Measurements from ENCODE around the gene RAB38.
A peak's percentile ranks its signal among the peaks of the same experiment; 100 is the strongest.

The RAB38 gene

DNA sequence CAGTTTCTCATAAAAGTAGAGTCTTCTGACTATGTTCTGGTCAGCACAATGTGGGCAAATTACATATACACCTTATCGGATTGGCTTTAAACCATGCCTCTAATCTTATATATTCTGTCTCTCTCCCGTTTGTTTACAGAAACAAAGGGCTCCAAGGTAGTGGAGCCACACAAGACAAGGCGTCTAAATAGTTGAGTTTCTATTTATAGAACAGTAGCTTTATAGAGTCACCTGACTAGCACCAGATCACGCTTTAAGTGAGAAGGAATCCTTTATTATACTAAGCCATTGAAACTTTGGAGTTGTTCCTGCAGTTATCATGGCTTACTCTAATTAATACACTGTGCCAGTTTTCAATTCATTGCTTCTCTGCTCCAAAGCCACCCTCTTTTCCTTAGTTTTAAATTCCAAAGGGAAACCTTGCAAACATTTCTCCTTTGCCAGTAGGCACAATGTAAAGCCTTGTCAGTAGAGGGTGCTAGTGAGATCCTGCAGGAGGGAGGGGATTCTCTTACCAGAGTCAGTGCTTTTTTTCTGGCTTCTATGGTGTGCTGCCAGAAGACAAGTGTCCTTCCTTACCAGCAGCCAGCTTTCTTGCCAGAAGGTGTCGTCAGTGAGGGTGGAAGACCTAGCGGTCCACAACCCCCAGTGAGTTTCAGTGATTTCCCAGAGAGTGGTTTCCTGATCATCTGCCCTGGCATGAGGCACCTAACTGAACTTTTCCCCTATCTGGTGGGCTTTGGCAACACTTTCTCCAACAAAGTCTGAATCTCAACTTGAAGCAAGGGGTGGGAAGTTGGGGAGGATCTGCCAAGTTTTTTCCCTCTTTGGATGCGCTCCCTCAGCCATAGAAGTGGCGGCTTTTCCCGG lies 71.7 kb downstream of the RAB38 start:
- no peak overlapping the region for H3K4me3 ChIP-seq (ENCODE audit: low read depth, low read length)
- in situ Hi-C loops (cut with HindIII; ENCODE audit: low sequenced_read_pairs): no loop called here
- peak; percentile 1 for DNase-seq (ENCODE audit: low read depth)
- TF ChIP-seq, protein P1, sequence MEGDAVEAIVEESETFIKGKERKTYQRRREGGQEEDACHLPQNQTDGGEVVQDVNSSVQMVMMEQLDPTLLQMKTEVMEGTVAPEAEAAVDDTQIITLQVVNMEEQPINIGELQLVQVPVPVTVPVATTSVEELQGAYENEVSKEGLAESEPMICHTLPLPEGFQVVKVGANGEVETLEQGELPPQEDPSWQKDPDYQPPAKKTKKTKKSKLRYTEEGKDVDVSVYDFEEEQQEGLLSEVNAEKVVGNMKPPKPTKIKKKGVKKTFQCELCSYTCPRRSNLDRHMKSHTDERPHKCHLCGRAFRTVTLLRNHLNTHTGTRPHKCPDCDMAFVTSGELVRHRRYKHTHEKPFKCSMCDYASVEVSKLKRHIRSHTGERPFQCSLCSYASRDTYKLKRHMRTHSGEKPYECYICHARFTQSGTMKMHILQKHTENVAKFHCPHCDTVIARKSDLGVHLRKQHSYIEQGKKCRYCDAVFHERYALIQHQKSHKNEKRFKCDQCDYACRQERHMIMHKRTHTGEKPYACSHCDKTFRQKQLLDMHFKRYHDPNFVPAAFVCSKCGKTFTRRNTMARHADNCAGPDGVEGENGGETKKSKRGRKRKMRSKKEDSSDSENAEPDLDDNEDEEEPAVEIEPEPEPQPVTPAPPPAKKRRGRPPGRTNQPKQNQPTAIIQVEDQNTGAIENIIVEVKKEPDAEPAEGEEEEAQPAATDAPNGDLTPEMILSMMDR (IDR thresholded peaks at IDR 0.05; ENCODE audit: low read depth, low read length, missing control alignments): peak; percentile 52

DNA sequence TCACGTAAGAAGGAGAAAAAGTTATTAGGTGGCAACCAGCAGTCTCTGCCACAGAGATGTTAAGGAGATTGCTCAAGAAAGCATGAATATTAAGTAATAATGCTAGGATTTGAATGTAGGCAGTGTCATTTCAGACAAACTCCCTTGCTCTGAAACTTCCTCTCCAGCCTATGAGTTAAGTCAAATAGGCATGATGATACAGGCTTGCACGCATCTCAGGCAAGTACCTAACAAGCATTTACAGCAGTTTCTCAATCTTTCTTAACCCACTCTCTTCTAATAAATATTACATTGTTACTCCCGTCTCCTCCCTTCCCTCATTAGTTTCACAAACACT lies 72.7 kb downstream of the RAB38 start:
- TF ChIP-seq, protein P1 (IDR thresholded peaks at IDR 0.05; ENCODE audit: low read depth, low read length, missing control alignments): no peak
- H3K4me3 ChIP-seq (ENCODE audit: low read depth, low read length): no peak overlapping the region
- no peak for DNase-seq (ENCODE audit: low read depth)
- in situ Hi-C loops (cut with HindIII; ENCODE audit: low sequenced_read_pairs): no loop called here

DNA sequence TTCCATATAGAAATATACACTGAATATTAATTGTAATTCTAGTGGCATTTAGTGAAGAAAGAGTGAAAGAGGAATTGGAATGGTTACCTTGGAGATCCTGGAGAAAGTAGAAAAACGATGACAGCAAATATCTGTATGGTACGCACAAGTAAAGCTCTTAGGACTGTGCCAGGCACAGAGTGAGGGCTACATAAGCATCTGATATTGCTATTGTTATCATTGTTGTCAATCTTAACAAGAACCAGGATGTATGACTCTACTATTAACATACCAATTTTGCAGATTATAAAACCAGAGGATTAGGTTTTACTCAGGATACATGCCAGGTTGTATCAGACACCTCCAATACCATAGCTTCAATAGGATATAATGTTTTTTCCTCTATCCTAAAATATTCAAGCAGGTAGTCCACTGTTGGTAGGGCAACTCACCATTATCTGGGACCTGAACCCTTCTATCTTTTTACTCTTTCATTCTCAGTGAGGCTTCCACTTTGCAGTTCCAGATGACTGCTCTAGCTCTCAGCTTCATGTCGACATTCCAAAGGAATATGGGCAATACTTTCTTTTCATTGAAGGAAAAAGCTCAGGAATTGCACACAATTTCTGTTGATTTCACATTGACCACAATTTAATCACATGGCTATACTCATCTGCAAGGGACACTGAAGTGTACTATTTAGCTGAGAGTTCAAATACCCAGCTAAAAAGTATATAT lies 73.2 kb downstream of the RAB38 start:
- in situ Hi-C loops (cut with HindIII; ENCODE audit: low sequenced_read_pairs): no loop called here
- TF ChIP-seq, protein P1 (IDR thresholded peaks at IDR 0.05; ENCODE audit: low read depth, low read length, missing control alignments): no peak
- DNase-seq (ENCODE audit: low read depth): no peak
- H3K4me3 ChIP-seq (ENCODE audit: low read depth, low read length): no peak overlapping the region

DNA sequence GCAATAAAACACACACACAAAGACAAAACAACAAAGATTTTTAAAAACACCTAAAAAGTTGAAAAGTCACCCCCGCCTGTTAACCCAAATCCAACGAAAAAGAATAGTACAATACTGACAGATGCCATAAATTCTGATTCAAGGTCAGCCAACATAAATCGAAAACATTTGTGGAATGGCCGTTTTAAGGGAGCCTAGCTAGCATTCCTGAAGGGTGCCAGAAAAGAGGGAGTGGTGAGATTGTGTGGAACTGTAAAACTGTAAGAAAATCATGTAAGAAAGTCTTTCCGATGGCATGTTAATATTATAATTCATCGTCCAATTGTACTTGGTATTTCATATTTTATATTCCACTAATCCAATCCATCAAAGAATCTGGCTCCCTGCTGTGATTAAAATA lies 75.1 kb downstream of the RAB38 start:
- TF ChIP-seq, protein P1 (IDR thresholded peaks at IDR 0.05; ENCODE audit: low read depth, low read length, missing control alignments): no peak
- in situ Hi-C loops (cut with HindIII; ENCODE audit: low sequenced_read_pairs): no loop called here
- no peak overlapping the region for H3K4me3 ChIP-seq (ENCODE audit: low read depth, low read length)
- DNase-seq (ENCODE audit: low read depth): no peak

DNA sequence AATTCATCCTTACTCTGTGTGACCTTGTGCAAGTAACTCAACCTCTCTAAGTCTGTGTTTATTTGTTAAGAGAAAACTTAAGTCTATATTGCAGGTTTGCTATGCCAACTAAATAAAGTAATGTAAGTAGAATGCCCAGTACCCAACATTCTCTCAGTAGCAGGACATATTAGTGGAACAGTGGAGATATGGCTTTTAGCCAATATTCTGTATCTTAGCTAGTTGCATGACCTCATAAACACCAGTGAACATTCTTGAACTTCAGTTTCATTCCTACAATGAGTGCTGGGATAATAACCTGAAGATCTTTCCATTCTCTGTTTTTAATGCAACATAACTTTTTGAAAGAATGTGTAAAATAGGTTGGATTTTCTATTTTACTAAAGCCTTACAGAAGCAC lies 77.0 kb downstream of the RAB38 start:
- no peak for DNase-seq (ENCODE audit: low read depth)
- H3K4me3 ChIP-seq (ENCODE audit: low read depth, low read length): no peak overlapping the region
- TF ChIP-seq, protein P1 (IDR thresholded peaks at IDR 0.05; ENCODE audit: low read depth, low read length, missing control alignments): no peak
- in situ Hi-C loops (cut with HindIII; ENCODE audit: low sequenced_read_pairs): no loop called here

DNA sequence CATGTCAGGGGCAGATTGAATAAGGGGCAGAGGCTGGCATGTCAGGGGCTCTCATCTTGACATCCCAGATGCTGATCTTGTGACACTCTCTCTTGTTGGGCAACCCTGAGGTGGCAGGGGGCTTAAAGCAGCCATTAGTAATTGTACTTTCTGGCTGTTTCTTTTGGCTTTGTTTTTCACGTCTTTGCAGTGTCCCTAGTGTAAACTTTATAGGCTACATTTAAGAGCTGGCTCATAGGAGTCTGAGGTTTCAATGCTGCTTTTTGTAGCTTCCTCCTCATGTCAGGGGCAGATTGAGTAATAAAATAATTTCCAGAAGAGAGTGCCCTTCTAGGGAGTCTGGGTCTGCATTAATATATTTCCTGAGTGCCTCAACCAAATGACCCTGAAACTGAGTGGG lies 86.1 kb downstream of the RAB38 start:
- TF ChIP-seq, protein P1 (IDR thresholded peaks at IDR 0.05; ENCODE audit: low read depth, low read length, missing control alignments): no peak
- H3K4me3 ChIP-seq (ENCODE audit: low read depth, low read length): no peak overlapping the region
- in situ Hi-C loops (cut with HindIII; ENCODE audit: low sequenced_read_pairs): no loop called here

More for the DNA sequence above, 86.1 kb downstream of the RAB38 start:
- DNase-seq (ENCODE audit: low read depth): no peak

All from astrocyte of the cerebellum (primary cell).